GM23338 (cell line): ENCODE data around the gene NWD2. TPM values are rescaled to one million over a fixed set of nuclear protein-coding genes. Genes with fewer than 3 reads are reported as not detected.

Experiments used
- ATAC-seq: fragments of 200-7000 bp; cut with Tn5 transposase; 3 replicates; pipeline ENCODE4 v1.9.1; 2020
- DNase-seq: peaks from one replicate; pipeline ENCODE4 v3.0.0-alpha.2; 2015; ENCODE audit warnings: low spot score
- H2AFZ ChIP-seq: fragments of 200-600 bp; sonication (generic); 2 replicates; pipeline ENCODE4 v1.8.0; 2016; ENCODE audit warnings: antibody characterized with exemption, mild to moderate bottlenecking, moderate library complexity
- H3F3A ChIP-seq: fragments of 200-600 bp; sonication (generic); replicated peaks from 2 replicates; pipeline ENCODE4 v1.8.0; 2017; ENCODE audit warnings: antibody characterized with exemption, mixed run types, low read depth
- H3K27ac ChIP-seq: fragments of 200-600 bp; sonication (generic); 2 replicates; pipeline ENCODE4 v1.6.1; 2016; ENCODE audit warnings: low read depth
- H3K27me3 ChIP-seq: fragments of 200-600 bp; sonication (generic); 2 replicates; pipeline ENCODE4 v1.8.0; 2016; ENCODE audit warnings: mild to moderate bottlenecking, mixed run types, moderate library complexity; ENCODE audit not compliant: insufficient read depth
- H3K36me3 ChIP-seq: fragments of 200-600 bp; sonication (generic); 2 replicates; pipeline ENCODE4 v1.8.0; 2016; ENCODE audit warnings: mild to moderate bottlenecking; ENCODE audit not compliant: insufficient read depth
- H3K4me1 ChIP-seq: fragments of 200-600 bp; sonication (generic); 2 replicates; pipeline ENCODE4 v1.8.0; 2016; ENCODE audit warnings: mild to moderate bottlenecking, moderate library complexity; ENCODE audit not compliant: insufficient read depth
- H3K4me2 ChIP-seq: fragments of 200-600 bp; sonication (generic); 2 replicates; pipeline ENCODE4 v1.7.1; 2017; ENCODE audit warnings: mixed run types
- H3K4me3 ChIP-seq: fragments of 200-600 bp; sonication (generic); 2 replicates; pipeline ENCODE4 v1.6.1; 2016; ENCODE audit warnings: mixed run types
- H3K79me2 ChIP-seq: fragments of 200-600 bp; sonication (generic); replicated peaks from 2 replicates; pipeline ENCODE4 v1.8.0; 2017; ENCODE audit warnings: mild to moderate bottlenecking; ENCODE audit not compliant: insufficient read depth
- H3K9me2 ChIP-seq: fragments of 200-600 bp; sonication (generic); 2 replicates; pipeline ENCODE4 v1.8.0; 2017; ENCODE audit not compliant: insufficient read depth
- H4K20me1 ChIP-seq: fragments of 200-600 bp; sonication (generic); replicated peaks from 2 replicates; pipeline ENCODE4 v1.8.0; 2017; ENCODE audit warnings: mild to moderate bottlenecking; ENCODE audit not compliant: insufficient read depth
- H3K27ac Mint-ChIP-seq: 2 replicates; pipeline ENCODE4 v1.8.0; 2020; ENCODE audit warnings: inconsistent platforms, mild to moderate bottlenecking, moderate library complexity, mixed read lengths
- H3K27me3 Mint-ChIP-seq: 3 replicates; pipeline ENCODE4 v1.8.0; 2022; ENCODE audit warnings: low read depth, mild to moderate bottlenecking, moderate library complexity, mixed read lengths, inconsistent platforms; ENCODE audit not compliant: insufficient read depth, poor library complexity
- H3K36me3 Mint-ChIP-seq: 3 replicates; pipeline ENCODE4 v1.8.0; 2021; ENCODE audit warnings: low read depth, mild to moderate bottlenecking, inconsistent platforms, moderate library complexity, mixed read lengths
- H3K4me1 Mint-ChIP-seq: 3 replicates; pipeline ENCODE4 v1.8.0; 2020; ENCODE audit warnings: mild to moderate bottlenecking, inconsistent platforms, mixed read lengths
- H3K4me3 Mint-ChIP-seq: 3 replicates; pipeline ENCODE4 v1.8.0; 2021; ENCODE audit warnings: moderate library complexity, mild to moderate bottlenecking, inconsistent platforms, mixed read lengths
- H3K9me3 Mint-ChIP-seq: 3 replicates; pipeline ENCODE4 v1.8.0; 2020; ENCODE audit warnings: moderate library complexity, mild to moderate bottlenecking, inconsistent platforms, mixed read lengths
- EZH2phosphoT487 ChIP-seq: fragments of 200-600 bp; sonication (generic); IDR thresholded peaks from one replicate; pipeline ENCODE4 v1.8.1; 2018; ENCODE audit warnings: antibody characterized with exemption; ENCODE audit not compliant: unreplicated experiment
- NANOG ChIP-seq: IDR thresholded peaks from 2 replicates; pipeline ENCODE4 v1.6.1; 2016; ENCODE audit warnings: antibody characterized with exemption, borderline replicate concordance
- POLR2AphosphoS5 ChIP-seq: IDR thresholded peaks from 2 replicates; pipeline ENCODE4 v1.6.1; 2016; ENCODE audit warnings: antibody characterized with exemption, low read depth
- polyA plus RNA-seq: library from polyadenylated mRNA; unstranded; fragments of >200 nt; fragmentation: Nextera tagmentation; extraction: Ambion mirVana; gene quantifications from 2 replicates; pipeline ENCODE4 v1.2.1, GENCODE V29; 2016
- total RNA-seq: library from RNA; depleted of rRNA; stranded (reverse); fragments of >200 nt; shearing (Covaris generic); gene quantifications from 2 replicates; pipeline ENCODE4 v1.2.3, GENCODE V29; 2014
- TF ChIP-seq, protein P1 (sequence below), 2 experiments: fragments of 200-600 bp in 1 of 2; sonication (generic) in 1 of 2; conservative IDR thresholded peaks; 2 replicates each; pipeline versions ENCODE4 v1.5.1 to v1.6.1; 2016 to 2017; ENCODE audit warnings: antibody characterized with exemption in 2 of 2, low read depth in 2 of 2, mild to moderate bottlenecking in 2 of 2, moderate library complexity in 1 of 2
- TF ChIP-seq, protein P2 (sequence below): IDR thresholded peaks from one replicate; pipeline ENCODE4 v1.6.1; 2018; ENCODE audit warnings: antibody characterized with exemption; ENCODE audit not compliant: unreplicated experiment
- TF ChIP-seq, protein P3 (sequence below): IDR thresholded peaks from 2 replicates; pipeline ENCODE4 v1.6.1; 2016; ENCODE audit warnings: antibody characterized with exemption

The NWD2 gene
- total and polyA plus RNA-seq, 2 experiments from 2014 or later, result 0.07 TPM; not detected in 1

DNA sequence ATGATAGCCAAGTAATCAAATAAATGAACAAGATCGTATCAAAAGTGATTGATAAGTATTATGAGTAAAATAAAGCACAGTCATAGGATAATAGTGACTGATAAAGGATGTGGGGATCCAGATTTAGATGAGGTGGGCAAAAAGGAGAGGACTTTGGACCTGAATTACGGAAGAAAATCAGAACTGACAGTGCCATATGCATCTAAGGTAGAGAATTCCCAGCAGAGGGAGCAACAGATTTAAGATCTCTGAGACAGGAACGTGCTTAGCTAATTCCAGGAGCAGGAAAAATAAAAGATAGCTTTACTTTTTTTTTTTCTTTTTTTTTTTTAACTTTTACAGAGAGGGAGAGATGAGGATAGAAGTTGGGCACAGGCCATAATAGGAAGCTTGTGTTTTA, 189.9 kb downstream of the NWD2 start:
- H3K79me2 ChIP-seq, result no peaks in the 10 kb centered on the region
- DNase-seq, result peak; percentile 40
- H2AFZ ChIP-seq, result no peak overlapping the region
- no peaks in the 10 kb centered on the region for H4K20me1 ChIP-seq
- H3K4me2 ChIP-seq, result no peak overlapping the region
- H3K4me3 ChIP-seq, result no peak overlapping the region
- Mint-ChIP-seq H3K4me3 (no peak overlapping the region), H3K27me3 (no peaks in the 10 kb centered on the region), H3K4me1 (no peaks in the 10 kb centered on the region; the same call in 2 of the 3 replicates), H3K9me3 (no peaks in the 10 kb centered on the region), H3K36me3 (no peaks in the 10 kb centered on the region), H3K27ac (no peak overlapping the region)
- H3K27ac ChIP-seq, result no peak overlapping the region
- no peak; the same call in 2 of the 3 replicates for ATAC-seq
- no peaks in the 10 kb centered on the region for H3K4me1 ChIP-seq
- H3K9me2 ChIP-seq, result no peaks in the 10 kb centered on the region
- no peaks in the 10 kb centered on the region for H3K36me3 ChIP-seq
- no peaks in the 10 kb centered on the region for H3K27me3 ChIP-seq
- no peaks in the 10 kb centered on the region for H3F3A ChIP-seq
- TF ChIP-seq EZH2phosphoT487, result no peak
- TF ChIP-seq, protein P1, sequence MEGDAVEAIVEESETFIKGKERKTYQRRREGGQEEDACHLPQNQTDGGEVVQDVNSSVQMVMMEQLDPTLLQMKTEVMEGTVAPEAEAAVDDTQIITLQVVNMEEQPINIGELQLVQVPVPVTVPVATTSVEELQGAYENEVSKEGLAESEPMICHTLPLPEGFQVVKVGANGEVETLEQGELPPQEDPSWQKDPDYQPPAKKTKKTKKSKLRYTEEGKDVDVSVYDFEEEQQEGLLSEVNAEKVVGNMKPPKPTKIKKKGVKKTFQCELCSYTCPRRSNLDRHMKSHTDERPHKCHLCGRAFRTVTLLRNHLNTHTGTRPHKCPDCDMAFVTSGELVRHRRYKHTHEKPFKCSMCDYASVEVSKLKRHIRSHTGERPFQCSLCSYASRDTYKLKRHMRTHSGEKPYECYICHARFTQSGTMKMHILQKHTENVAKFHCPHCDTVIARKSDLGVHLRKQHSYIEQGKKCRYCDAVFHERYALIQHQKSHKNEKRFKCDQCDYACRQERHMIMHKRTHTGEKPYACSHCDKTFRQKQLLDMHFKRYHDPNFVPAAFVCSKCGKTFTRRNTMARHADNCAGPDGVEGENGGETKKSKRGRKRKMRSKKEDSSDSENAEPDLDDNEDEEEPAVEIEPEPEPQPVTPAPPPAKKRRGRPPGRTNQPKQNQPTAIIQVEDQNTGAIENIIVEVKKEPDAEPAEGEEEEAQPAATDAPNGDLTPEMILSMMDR (conservative IDR thresholded peaks at IDR 0.05; ENCODE audit: low read depth in 2 of 2), result peak; percentile 45 to 46

DNA sequence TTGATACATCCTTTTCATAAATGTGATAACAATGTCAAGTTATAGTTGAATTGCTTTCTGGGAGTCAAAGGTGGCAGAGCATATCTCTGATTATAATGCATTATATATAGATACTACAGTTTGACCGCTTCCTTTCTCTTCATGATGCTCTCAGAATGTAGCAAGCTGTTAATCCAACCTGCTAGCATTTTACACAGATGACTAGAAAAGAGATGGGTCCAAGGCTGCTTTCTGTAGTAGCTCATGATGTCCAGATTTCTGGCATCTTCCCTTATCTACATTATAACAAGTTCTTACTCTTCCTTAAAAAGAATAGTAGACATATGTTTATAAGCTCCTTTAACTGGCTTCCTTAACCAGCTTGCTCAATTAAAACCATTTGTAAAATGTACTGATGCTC, 192.0 kb downstream of the NWD2 start:
- Mint-ChIP-seq H3K9me3 (no peaks in the 10 kb centered on the region), H3K4me3 (no peak overlapping the region), H3K36me3 (no peaks in the 10 kb centered on the region), H3K27me3 (peaks cover 2% of the 10 kb centered on the region), H3K27ac (no peak overlapping the region), H3K4me1 (no peaks in the 10 kb centered on the region; the same call in 2 of the 3 replicates)
- Histone ChIP-seq H2AFZ (no peak overlapping the region), H3K4me1 (no peaks in the 10 kb centered on the region), H3K79me2 (no peaks in the 10 kb centered on the region), H3K27me3 (no peaks in the 10 kb centered on the region), H3K27ac (no peak overlapping the region), H3K4me2 (no peak overlapping the region), H4K20me1 (no peaks in the 10 kb centered on the region), H3K4me3 (no peak overlapping the region), H3K9me2 (no peaks in the 10 kb centered on the region), H3K36me3 (no peaks in the 10 kb centered on the region), H3F3A (no peaks in the 10 kb centered on the region)
- TF ChIP-seq, protein P2, sequence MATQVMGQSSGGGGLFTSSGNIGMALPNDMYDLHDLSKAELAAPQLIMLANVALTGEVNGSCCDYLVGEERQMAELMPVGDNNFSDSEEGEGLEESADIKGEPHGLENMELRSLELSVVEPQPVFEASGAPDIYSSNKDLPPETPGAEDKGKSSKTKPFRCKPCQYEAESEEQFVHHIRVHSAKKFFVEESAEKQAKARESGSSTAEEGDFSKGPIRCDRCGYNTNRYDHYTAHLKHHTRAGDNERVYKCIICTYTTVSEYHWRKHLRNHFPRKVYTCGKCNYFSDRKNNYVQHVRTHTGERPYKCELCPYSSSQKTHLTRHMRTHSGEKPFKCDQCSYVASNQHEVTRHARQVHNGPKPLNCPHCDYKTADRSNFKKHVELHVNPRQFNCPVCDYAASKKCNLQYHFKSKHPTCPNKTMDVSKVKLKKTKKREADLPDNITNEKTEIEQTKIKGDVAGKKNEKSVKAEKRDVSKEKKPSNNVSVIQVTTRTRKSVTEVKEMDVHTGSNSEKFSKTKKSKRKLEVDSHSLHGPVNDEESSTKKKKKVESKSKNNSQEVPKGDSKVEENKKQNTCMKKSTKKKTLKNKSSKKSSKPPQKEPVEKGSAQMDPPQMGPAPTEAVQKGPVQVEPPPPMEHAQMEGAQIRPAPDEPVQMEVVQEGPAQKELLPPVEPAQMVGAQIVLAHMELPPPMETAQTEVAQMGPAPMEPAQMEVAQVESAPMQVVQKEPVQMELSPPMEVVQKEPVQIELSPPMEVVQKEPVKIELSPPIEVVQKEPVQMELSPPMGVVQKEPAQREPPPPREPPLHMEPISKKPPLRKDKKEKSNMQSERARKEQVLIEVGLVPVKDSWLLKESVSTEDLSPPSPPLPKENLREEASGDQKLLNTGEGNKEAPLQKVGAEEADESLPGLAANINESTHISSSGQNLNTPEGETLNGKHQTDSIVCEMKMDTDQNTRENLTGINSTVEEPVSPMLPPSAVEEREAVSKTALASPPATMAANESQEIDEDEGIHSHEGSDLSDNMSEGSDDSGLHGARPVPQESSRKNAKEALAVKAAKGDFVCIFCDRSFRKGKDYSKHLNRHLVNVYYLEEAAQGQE, result no peak
- no peak for TF ChIP-seq NANOG
- TF ChIP-seq, protein P3, sequence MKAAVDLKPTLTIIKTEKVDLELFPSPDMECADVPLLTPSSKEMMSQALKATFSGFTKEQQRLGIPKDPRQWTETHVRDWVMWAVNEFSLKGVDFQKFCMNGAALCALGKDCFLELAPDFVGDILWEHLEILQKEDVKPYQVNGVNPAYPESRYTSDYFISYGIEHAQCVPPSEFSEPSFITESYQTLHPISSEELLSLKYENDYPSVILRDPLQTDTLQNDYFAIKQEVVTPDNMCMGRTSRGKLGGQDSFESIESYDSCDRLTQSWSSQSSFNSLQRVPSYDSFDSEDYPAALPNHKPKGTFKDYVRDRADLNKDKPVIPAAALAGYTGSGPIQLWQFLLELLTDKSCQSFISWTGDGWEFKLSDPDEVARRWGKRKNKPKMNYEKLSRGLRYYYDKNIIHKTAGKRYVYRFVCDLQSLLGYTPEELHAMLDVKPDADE, result no peak
- no peak for TF ChIP-seq POLR2AphosphoS5
- DNase-seq (no peak), ATAC-seq (no peak)
